ENCODE results near the gene FPR1.
"Not testable (repeated sequence)": the region's sequence is repeated elsewhere in the genome, so short reads cannot be mapped to it uniquely, and the experiment has no call there.

DNA sequence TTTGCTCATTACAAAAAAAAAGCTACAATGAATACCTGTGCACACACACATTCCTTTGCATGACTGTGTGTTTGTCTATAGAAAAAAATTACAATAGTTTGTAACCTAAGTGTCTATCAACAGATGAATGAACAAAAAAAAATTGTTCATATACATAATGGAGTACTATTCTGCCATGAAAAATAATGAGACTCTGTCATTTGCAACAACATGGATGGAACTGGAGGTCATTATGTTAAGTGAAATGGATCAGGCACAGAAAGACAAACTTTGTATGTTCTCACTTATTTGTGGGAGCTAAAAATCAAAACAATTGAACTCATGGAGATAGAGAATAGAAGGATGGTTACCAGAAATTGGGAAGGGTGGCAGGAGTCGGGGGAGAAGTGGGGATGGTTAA, 24.9 kb upstream of the FPR1 start:
- TF ChIP-seq, protein P1, sequence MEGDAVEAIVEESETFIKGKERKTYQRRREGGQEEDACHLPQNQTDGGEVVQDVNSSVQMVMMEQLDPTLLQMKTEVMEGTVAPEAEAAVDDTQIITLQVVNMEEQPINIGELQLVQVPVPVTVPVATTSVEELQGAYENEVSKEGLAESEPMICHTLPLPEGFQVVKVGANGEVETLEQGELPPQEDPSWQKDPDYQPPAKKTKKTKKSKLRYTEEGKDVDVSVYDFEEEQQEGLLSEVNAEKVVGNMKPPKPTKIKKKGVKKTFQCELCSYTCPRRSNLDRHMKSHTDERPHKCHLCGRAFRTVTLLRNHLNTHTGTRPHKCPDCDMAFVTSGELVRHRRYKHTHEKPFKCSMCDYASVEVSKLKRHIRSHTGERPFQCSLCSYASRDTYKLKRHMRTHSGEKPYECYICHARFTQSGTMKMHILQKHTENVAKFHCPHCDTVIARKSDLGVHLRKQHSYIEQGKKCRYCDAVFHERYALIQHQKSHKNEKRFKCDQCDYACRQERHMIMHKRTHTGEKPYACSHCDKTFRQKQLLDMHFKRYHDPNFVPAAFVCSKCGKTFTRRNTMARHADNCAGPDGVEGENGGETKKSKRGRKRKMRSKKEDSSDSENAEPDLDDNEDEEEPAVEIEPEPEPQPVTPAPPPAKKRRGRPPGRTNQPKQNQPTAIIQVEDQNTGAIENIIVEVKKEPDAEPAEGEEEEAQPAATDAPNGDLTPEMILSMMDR (IDR thresholded peaks at IDR 0.05; ENCODE audit: control extremely low read depth in 1 of 3, insufficient read depth in 1 of 3, low read depth in 1 of 3, low read length in 3 of 3) = not testable (repeated sequence)
- TF ChIP-seq FOSL1 (IDR thresholded peaks at IDR 0.05; ENCODE audit: insufficient read depth, low read depth, low read length); POLR2A (IDR thresholded peaks at IDR 0.05; ENCODE audit: control extremely low read depth in 1 of 2, low read depth in 2 of 2, low read length in 2 of 2); SP1 (IDR thresholded peaks at IDR 0.05; ENCODE audit: low read depth, low read length); KDM5A (IDR thresholded peaks at IDR 0.05; ENCODE audit: low read length); SAP30 (IDR thresholded peaks at IDR 0.05; ENCODE audit: insufficient read depth, insufficient replicate concordance, low read length); POLR2AphosphoS5 (IDR thresholded peaks at IDR 0.05; ENCODE audit: low read depth, low read length); BACH1 (IDR thresholded peaks at IDR 0.05; ENCODE audit: low read length): not testable (repeated sequence)
- TF ChIP-seq, protein P2, sequence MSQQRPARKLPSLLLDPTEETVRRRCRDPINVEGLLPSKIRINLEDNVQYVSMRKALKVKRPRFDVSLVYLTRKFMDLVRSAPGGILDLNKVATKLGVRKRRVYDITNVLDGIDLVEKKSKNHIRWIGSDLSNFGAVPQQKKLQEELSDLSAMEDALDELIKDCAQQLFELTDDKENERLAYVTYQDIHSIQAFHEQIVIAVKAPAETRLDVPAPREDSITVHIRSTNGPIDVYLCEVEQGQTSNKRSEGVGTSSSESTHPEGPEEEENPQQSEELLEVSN (IDR thresholded peaks at IDR 0.05) = not testable (repeated sequence)
